Esophagus muscularis mucosa (tissue), 4 donors: Measurements from ENCODE around the gene GPR153. TPM values are rescaled to one million over a fixed set of nuclear protein-coding genes. Genes with fewer than 3 reads are reported as not detected.

Experiments
- DNase-seq: peaks from one replicate; pipeline ENCODE4 v3.0.0-alpha.2; 2017; ENCODE audit errors: extremely low spot score
- H3K27ac ChIP-seq, 4 donors: fragments of 200-600 bp; sonication (generic); replicated peaks in 1 of 4; 1 replicate in 3 of 4; 2 replicates in 1 of 4; pipeline ENCODE4 v1.5.1; 2016 to 2019; ENCODE audit warnings: mild to moderate bottlenecking in 1 of 4
- H3K27me3 ChIP-seq, 4 donors: fragments of 200-600 bp; sonication (generic); one replicate each; pipeline versions ENCODE4 v1.5.1 to v1.6.0; 2016 to 2019
- H3K36me3 ChIP-seq, 4 donors: fragments of 200-600 bp; sonication (generic); one replicate each; pipeline ENCODE4 v1.5.1; 2016 to 2019
- H3K4me1 ChIP-seq, 4 donors: fragments of 200-600 bp; sonication (generic); one replicate each; pipeline ENCODE4 v1.5.1; 2016 to 2019
- H3K4me3 ChIP-seq, 4 donors: fragments of 200-600 bp; sonication (generic); 1 replicate in 2 of 4; 2 replicates in 2 of 4; pipeline ENCODE4 v1.5.1; 2016 to 2019; ENCODE audit warnings: mild to moderate bottlenecking in 4 of 4, moderate library complexity in 1 of 4
- H3K9me3 ChIP-seq, 4 donors: fragments of 200-600 bp; sonication (generic); 1 replicate in 3 of 4; 2 replicates in 1 of 4; pipeline ENCODE4 v1.5.1; 2016 to 2019
- EP300 ChIP-seq: sonication (generic); formaldehyde crosslinking; IDR thresholded peaks from one replicate; pipeline ENCODE4 v1.6.1; 2017; ENCODE audit warnings: antibody characterized with exemption
- POLR2A ChIP-seq: fragments of 450-650 bp; IDR thresholded peaks from one replicate; pipeline ENCODE4 v1.6.1; 2017; ENCODE audit warnings: antibody characterized with exemption, moderate library complexity, mild to moderate bottlenecking, low read depth
- POLR2AphosphoS5 ChIP-seq, 2 donors: sonication (generic); formaldehyde crosslinking; IDR thresholded peaks; one replicate each; pipeline ENCODE4 v1.6.1; 2017; ENCODE audit warnings: antibody characterized with exemption in 2 of 2
- WGBS: methylation state at CpG from one replicate; pipeline ENCODE4 v1.1.5; 2018; 5-methylcytosine and 5-hydroxymethylcytosine counted together
- intact Hi-C: fragments of 100-400 bp; cut with DNase I; formaldehyde crosslinking; loops from one replicate; pipeline ENCODE4 v1.15.1; 2023
- total RNA-seq, 4 donors: library from RNA; depleted of rRNA; stranded (reverse); fragments of >200 nt; gene quantifications; one replicate each; pipeline versions ENCODE4 v1.1.0 to v1.2.1, GENCODE V29; 2016
- TF ChIP-seq, protein P1 (sequence below), 3 experiments: fragments of 200-600 bp in 2 of 3; fragments of 450-650 bp in 1 of 3; sonication (generic) in 2 of 3; IDR thresholded peaks; one replicate each; pipeline ENCODE4 v1.5.1; 2017 to 2019; ENCODE audit warnings: antibody characterized with exemption in 3 of 3, mild to moderate bottlenecking in 2 of 3, moderate library complexity in 1 of 3

Gene GPR153
- total RNA-seq, 4 donors from 2014 or later, result 5.5 to 11.0 (median 9.3) TPM

DNA sequence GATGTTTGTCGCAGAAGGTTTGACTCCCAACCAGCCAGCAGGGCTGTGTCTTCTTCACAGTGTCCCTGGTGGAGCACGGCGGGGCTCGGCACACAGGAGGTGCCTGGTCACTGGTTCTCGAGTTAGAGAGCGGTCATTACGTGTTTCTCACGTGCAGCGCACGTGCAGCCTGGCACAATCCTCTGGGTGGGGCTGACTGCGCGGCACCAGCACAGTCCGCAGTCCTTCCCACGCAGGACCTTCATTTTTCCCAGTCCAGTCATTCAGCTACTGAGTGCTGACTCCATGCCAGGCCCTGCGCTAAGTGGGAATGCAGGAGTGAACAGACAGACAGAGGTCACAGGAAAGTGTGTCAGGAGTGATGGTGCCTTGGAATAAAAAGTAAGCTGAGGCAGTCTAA lies 46.2 kb upstream of the GPR153 start:
- H3K9me3 ChIP-seq, result no peaks in the 10 kb centered on the region
- no peak overlapping the region for H3K4me3 ChIP-seq
- WGBS, result 95% methylated on average over 12 of the region's 15 CpGs
- H3K27me3 ChIP-seq, result no peaks in the 10 kb centered on the region
- TF ChIP-seq POLR2A (no peak), EP300 (no peak), POLR2AphosphoS5 (IDR thresholded peaks at IDR 0.05) (no peak)
- TF ChIP-seq, protein P1, sequence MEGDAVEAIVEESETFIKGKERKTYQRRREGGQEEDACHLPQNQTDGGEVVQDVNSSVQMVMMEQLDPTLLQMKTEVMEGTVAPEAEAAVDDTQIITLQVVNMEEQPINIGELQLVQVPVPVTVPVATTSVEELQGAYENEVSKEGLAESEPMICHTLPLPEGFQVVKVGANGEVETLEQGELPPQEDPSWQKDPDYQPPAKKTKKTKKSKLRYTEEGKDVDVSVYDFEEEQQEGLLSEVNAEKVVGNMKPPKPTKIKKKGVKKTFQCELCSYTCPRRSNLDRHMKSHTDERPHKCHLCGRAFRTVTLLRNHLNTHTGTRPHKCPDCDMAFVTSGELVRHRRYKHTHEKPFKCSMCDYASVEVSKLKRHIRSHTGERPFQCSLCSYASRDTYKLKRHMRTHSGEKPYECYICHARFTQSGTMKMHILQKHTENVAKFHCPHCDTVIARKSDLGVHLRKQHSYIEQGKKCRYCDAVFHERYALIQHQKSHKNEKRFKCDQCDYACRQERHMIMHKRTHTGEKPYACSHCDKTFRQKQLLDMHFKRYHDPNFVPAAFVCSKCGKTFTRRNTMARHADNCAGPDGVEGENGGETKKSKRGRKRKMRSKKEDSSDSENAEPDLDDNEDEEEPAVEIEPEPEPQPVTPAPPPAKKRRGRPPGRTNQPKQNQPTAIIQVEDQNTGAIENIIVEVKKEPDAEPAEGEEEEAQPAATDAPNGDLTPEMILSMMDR (IDR thresholded peaks at IDR 0.05), result no peak
- H3K4me1 ChIP-seq, result no peaks in the 10 kb centered on the region
- no peak for DNase-seq
- no peaks in the 10 kb centered on the region for H3K36me3 ChIP-seq
- intact Hi-C loops, result no loop called here
- no peak overlapping the region for H3K27ac ChIP-seq

DNA sequence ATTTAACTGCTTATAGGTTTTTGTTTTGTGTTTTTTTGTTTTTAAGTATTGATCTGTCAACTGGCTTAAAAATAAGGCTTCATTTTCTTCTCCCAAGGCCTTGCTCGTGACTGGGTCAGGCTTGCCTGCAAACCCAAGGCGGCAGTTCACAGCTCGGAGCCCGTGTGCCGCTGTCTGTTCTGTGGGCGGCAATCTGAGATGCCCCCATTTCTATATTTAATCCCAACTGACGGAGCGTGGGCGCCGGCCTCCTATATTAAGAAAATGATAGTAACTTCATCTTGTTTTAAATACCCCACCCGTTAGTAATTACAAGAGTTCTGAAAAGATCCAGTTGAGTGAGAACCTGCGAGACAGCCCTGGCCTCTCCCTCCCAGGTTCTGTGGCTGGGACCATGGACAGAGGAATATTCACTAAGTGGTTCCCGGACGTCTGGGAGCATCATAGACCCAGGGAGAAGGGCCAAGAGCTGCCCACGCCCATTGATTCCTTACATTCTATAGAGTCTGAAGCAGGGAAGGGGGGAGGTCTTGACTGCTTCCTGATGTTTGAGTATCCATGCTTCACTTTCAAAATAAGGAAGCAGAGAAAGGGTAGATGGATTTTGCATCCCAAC lies 42.6 kb upstream of the GPR153 start:
- TF ChIP-seq POLR2A (no peak), EP300 (no peak), POLR2AphosphoS5 (IDR thresholded peaks at IDR 0.05) (no peak)
- TF ChIP-seq, protein P1 (IDR thresholded peaks at IDR 0.05), result no peak
- intact Hi-C loops, result no loop called here
- Histone ChIP-seq H3K9me3 (no peaks in the 10 kb centered on the region), H3K27ac (no peak overlapping the region), H3K4me1 (no peaks in the 10 kb centered on the region), H3K36me3 (no peaks in the 10 kb centered on the region), H3K27me3 (no peaks in the 10 kb centered on the region), H3K4me3 (no peak overlapping the region)
- no peak for DNase-seq
- 88% methylated on average over 15 of the region's 15 CpGs for whole genome bisulfite sequencing

DNA sequence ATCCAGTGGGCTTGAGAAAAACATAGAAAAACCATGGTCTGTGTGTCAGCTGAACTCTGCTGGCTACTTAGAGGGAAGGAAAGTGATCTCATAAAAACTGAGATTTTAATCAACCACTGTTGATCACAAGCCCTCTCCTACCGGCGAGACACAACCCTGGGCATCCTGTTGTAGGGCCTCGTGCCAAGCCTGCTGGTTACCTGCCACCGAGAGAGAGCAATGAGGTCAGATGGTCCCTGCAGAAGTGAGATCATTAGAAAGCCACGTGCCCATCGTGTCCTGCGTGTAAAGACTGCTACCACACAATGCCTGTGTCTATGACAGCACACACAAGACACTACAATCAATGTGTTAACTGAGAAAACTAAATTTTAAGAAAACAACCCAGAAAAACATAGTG lies 41.7 kb upstream of the GPR153 start:
- intact Hi-C loops, result no loop called here
- TF ChIP-seq POLR2AphosphoS5 (IDR thresholded peaks at IDR 0.05) (no peak), POLR2A (no peak), EP300 (no peak)
- TF ChIP-seq, protein P1 (IDR thresholded peaks at IDR 0.05), result no peak
- 87% methylated on average over 7 of the region's 7 CpGs for WGBS

DNA sequence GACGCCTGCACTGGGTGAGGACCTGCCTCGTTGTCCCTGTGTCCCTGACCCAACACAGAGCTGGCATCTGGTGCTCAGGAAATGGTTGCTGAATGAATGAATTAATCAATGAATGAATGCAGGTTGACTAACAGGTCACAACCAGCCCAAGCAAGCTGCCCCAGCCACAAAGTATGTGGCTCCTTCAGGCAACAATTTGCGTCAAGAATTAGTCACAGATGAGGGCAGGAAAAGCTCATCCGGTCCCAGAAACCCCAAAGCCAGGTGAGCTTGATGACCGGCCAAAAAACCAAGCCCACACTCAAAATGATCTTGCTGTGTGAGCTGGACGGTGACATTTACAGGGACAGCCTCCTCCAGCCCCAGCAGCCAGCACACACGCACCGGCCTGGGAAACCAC lies 40.6 kb upstream of the GPR153 start:
- Histone ChIP-seq H3K9me3 (no peaks in the 10 kb centered on the region), H3K27ac (no peak overlapping the region), H3K36me3 (no peaks in the 10 kb centered on the region), H3K4me3 (no peak overlapping the region), H3K27me3 (no peaks in the 10 kb centered on the region), H3K4me1 (no peaks in the 10 kb centered on the region)
- 94% methylated on average over 8 of the region's 8 CpGs for WGBS
- TF ChIP-seq EP300, result no peak
- TF ChIP-seq POLR2A, result no peak
- TF ChIP-seq, protein P1 (IDR thresholded peaks at IDR 0.05), result no peak
- no peak for TF ChIP-seq POLR2AphosphoS5 (IDR thresholded peaks at IDR 0.05)
- DNase-seq, result no peak
- intact Hi-C loops, result no loop called here

More for the DNA sequence above, 41.7 kb upstream of the GPR153 start:
- DNase-seq, result no peak
- Histone ChIP-seq H3K9me3 (no peaks in the 10 kb centered on the region), H3K4me3 (no peak overlapping the region), H3K36me3 (no peaks in the 10 kb centered on the region), H3K4me1 (no peaks in the 10 kb centered on the region), H3K27me3 (no peaks in the 10 kb centered on the region), H3K27ac (no peak overlapping the region)
